Measurements from ENCODE around the gene ARHGAP32.
"Not testable (repeated sequence)": the region's sequence is repeated elsewhere in the genome, so short reads cannot be mapped to it uniquely, and the experiment has no call there.

Gene ARHGAP32

GRCh38 chr11:129034001-129034400 is 158.1 kb downstream of the ARHGAP32 start:
- DNase-seq (ENCODE audit: low read depth in 2 of 2) = no peak

- DNase-seq (ENCODE audit: low read depth in 2 of 2) = no peak
These were observed 168.0 kb downstream of the ARHGAP32 start for GRCh38 chr11:129023968-129024676.

- no peak for DNase-seq (ENCODE audit: low read depth in 2 of 2)
These were observed 170.8 kb downstream of the ARHGAP32 start for GRCh38 chr11:129021295-129021694.

- DNase-seq (ENCODE audit: low read depth in 2 of 2) = no peak
These were observed 173.1 kb downstream of the ARHGAP32 start for GRCh38 chr11:129018991-129019390.

GRCh38 chr11:129018126-129018525 is 174.0 kb downstream of the ARHGAP32 start:
- DNase-seq (ENCODE audit: low read depth in 2 of 2) = no peak

- DNase-seq (ENCODE audit: low read depth in 2 of 2) = no peak
These were observed 178.2 kb downstream of the ARHGAP32 start for GRCh38 chr11:129013737-129014475.

GRCh38 chr11:129012880-129013279 is 179.2 kb downstream of the ARHGAP32 start:
- DNase-seq (ENCODE audit: low read depth in 2 of 2) = no peak

GRCh38 chr11:129006161-129006560 is 186.0 kb downstream of the ARHGAP32 start:
- DNase-seq (ENCODE audit: low read depth in 2 of 2) = no peak

- not testable (repeated sequence) for DNase-seq (ENCODE audit: low read depth in 2 of 2)
These were observed 193.0 kb downstream of the ARHGAP32 start for GRCh38 chr11:128999165-128999564.

- no peak for DNase-seq (ENCODE audit: low read depth in 2 of 2)
These were observed 203.7 kb downstream of the ARHGAP32 start for GRCh38 chr11:128988242-128988970.

- no peak for DNase-seq (ENCODE audit: low read depth in 2 of 2)
These were observed 206.2 kb downstream of the ARHGAP32 start for GRCh38 chr11:128985880-128986279.

- DNase-seq (ENCODE audit: low read depth in 2 of 2) = no peak
These were observed 209.1 kb downstream of the ARHGAP32 start for GRCh38 chr11:128983023-128983422.

- no peak for DNase-seq (ENCODE audit: low read depth in 2 of 2)
These were observed 210.9 kb downstream of the ARHGAP32 start for GRCh38 chr11:128981254-128981653.

GRCh38 chr11:128970598-128971190 is 221.4 kb downstream of the ARHGAP32 start:
- no peak for DNase-seq (ENCODE audit: low read depth in 2 of 2)

- no peak for DNase-seq (ENCODE audit: low read depth in 2 of 2)
These were observed 223.2 kb downstream of the ARHGAP32 start for GRCh38 chr11:128968916-128969315.

GRCh38 chr11:128967578-128967977 is 224.5 kb downstream of the ARHGAP32 start:
- DNase-seq (ENCODE audit: low read depth in 2 of 2) = no peak

- no peak for DNase-seq (ENCODE audit: low read depth in 2 of 2)
These were observed 226.6 kb downstream of the ARHGAP32 start for GRCh38 chr11:128965485-128965884.

GRCh38 chr11:128964463-128964930 is 227.6 kb downstream of the ARHGAP32 start:
- no peak for DNase-seq (ENCODE audit: low read depth in 2 of 2)

- no peak for DNase-seq (ENCODE audit: low read depth in 2 of 2)
These were observed 228.3 kb downstream of the ARHGAP32 start for GRCh38 chr11:128963744-128964325.

- no peak for DNase-seq (ENCODE audit: low read depth in 2 of 2)
These were observed 229.2 kb downstream of the ARHGAP32 start for GRCh38 chr11:128962896-128963295.

- DNase-seq (ENCODE audit: low read depth in 2 of 2) = no peak
These were observed 230.5 kb downstream of the ARHGAP32 start for GRCh38 chr11:128961645-128962044.

GRCh38 chr11:128957202-128957482 is 235.0 kb downstream of the ARHGAP32 start:
- DNase-seq (ENCODE audit: low read depth in 2 of 2) = no peak
